Gastrocnemius medialis (tissue), 4 donors: ENCODE results near the gene DGCR6L.

Experiments used
- POLR2A ChIP-seq, 2 donors: fragments of 450-650 bp; IDR thresholded peaks; one replicate each; pipeline ENCODE4 v1.6.1; 2017; ENCODE audit warnings: antibody characterized with exemption in 2 of 2, mild to moderate bottlenecking in 2 of 2, moderate library complexity in 2 of 2
- TF ChIP-seq, protein P1 (sequence below), 5 experiments: fragments of 450-650 bp in 3 of 5; fragments of 200-600 bp in 2 of 5; sonication (generic) in 2 of 5; IDR thresholded peaks in 4 of 5; conservative IDR thresholded peaks in 1 of 5; 1 replicate in 4 of 5; 2 replicates in 1 of 5; pipeline ENCODE4 v1.5.1; 2016 to 2019; ENCODE audit warnings: antibody characterized with exemption in 5 of 5, mild to moderate bottlenecking in 3 of 5, moderate library complexity in 3 of 5

DNA sequence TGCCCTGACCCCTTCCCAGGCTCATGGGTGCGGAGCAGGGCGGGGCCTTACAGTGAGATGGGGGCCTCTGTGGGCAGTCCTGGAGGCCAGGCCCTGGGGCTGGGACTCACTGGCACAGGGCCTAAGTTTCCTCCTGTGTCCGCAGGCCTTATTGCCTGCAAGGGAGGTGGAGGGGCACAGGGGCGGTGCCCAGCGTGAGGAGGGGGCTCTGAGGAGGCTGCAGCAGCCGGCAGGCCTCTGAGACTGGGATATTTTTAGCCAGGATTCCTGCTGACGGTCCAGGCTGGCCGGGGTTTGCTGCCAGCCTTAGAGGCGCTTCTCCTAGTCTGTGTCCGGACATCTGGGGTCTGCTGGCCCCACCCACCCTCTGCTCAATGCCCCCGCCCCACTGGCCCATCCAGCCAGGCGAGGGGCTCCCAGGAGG, 46.1 kb downstream of the DGCR6L start:
- TF ChIP-seq, protein P1, sequence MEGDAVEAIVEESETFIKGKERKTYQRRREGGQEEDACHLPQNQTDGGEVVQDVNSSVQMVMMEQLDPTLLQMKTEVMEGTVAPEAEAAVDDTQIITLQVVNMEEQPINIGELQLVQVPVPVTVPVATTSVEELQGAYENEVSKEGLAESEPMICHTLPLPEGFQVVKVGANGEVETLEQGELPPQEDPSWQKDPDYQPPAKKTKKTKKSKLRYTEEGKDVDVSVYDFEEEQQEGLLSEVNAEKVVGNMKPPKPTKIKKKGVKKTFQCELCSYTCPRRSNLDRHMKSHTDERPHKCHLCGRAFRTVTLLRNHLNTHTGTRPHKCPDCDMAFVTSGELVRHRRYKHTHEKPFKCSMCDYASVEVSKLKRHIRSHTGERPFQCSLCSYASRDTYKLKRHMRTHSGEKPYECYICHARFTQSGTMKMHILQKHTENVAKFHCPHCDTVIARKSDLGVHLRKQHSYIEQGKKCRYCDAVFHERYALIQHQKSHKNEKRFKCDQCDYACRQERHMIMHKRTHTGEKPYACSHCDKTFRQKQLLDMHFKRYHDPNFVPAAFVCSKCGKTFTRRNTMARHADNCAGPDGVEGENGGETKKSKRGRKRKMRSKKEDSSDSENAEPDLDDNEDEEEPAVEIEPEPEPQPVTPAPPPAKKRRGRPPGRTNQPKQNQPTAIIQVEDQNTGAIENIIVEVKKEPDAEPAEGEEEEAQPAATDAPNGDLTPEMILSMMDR (IDR thresholded peaks at IDR 0.05 in 4 of 5, conservative IDR thresholded peaks at IDR 0.05 in 1 of 5) = no peak
- TF ChIP-seq POLR2A (IDR thresholded peaks at IDR 0.05) = no peak
